ENCODE results near the gene ZNF587B.
A peak's percentile ranks its signal among the peaks of the same experiment; 100 is the strongest.
"Not testable (repeated sequence)": the region's sequence is repeated elsewhere in the genome, so short reads cannot be mapped to it uniquely, and the experiment has no call there.

The ZNF587B gene

GRCh38 chr19:57869655-57870054, 39.6 kb downstream of the ZNF587B start:
- DNase-seq (ENCODE audit: low read depth in 2 of 2), result not testable (repeated sequence)

- DNase-seq (ENCODE audit: low read depth in 2 of 2), result no peak
Observed at GRCh38 chr19:57870225-57870624, 40.1 kb downstream of the ZNF587B start.

- no peak for DNase-seq (ENCODE audit: low read depth in 2 of 2)
Observed at GRCh38 chr19:57872450-57872849, 42.4 kb downstream of the ZNF587B start.

GRCh38 chr19:57873883-57874799, 44.0 kb downstream of the ZNF587B start:
- DNase-seq (ENCODE audit: low read depth in 2 of 2), result not testable (repeated sequence)

- DNase-seq (ENCODE audit: low read depth in 2 of 2), result no peak
Observed at GRCh38 chr19:57886046-57886445, 55.9 kb downstream of the ZNF587B start.

- DNase-seq (ENCODE audit: low read depth in 2 of 2), result no peak
Observed at GRCh38 chr19:57887195-57887941, 57.3 kb downstream of the ZNF587B start.

GRCh38 chr19:57888107-57888559, 58.0 kb downstream of the ZNF587B start:
- DNase-seq (ENCODE audit: low read depth in 2 of 2), result no peak

GRCh38 chr19:57888560-57889231, 58.6 kb downstream of the ZNF587B start, which contains the start of gene ZNF814:
Gene ZNF814, minus strand, starts transcription at chr19:57889037. Its CDS starts 235 bp downstream, at chr19:57888802.
- DNase-seq (ENCODE audit: low read depth in 2 of 2), result peak; percentile 52 to 70

GRCh38 chr19:57890706-57891105, 60.6 kb downstream of the ZNF587B start:
- not testable (repeated sequence) for DNase-seq (ENCODE audit: low read depth in 2 of 2)

All from stimulated activated CD4-positive, alpha-beta T cell treated with anti-CD3 and anti-CD28 coated beads, Interleukin-1b, Interleukin-23, amount 100 ng/mL, for 1 hour (primary cell).